HepG2 (cell line): ENCODE data around the gene RBFOX1. TPM values are rescaled to one million over a fixed set of nuclear protein-coding genes. Genes with fewer than 3 reads are reported as not detected.

Source experiments
- ATAC-seq: fragments of 200-7000 bp; cut with Tn5 transposase; 3 replicates; pipeline ENCODE4 v1.9.1; 2020; ENCODE audit warnings: mild to moderate bottlenecking, moderate library complexity
- BruUV-seq: library from RNA; stranded (reverse); fragments of 400-500 nt; replicated peaks from 2 replicates; lab custom pipeline; 2021; lab: Mats Ljungman, UMichigan
- CTCF ChIA-PET: fragments of 300-600 bp; formaldehyde crosslinking; extraction: SDS; loops from one replicate; lab custom pipeline; 2021; ENCODE audit warnings: low total read pairs, inconsistent platforms, low intra/inter-chr PET ratio; lab: Yijun Ruan, JAX
- POLR2A ChIA-PET: fragments of 350-600 bp; sonication (Branson Sonifier 250); formaldehyde crosslinking; loops from one replicate; lab custom pipeline; 2020; ENCODE audit warnings: antibody characterized with exemption, inconsistent platforms; lab: Yijun Ruan, JAX
- DNase-seq: peaks from one replicate; pipeline ENCODE4 v3.0.0-alpha.2; 2015; ENCODE audit warnings: low spot score
- FAIRE-seq: peaks from 3 replicates; lab custom pipeline; 2011; peaks lifted over from hg19 to GRCh38; lab: Jason Lieb, UNC
- H2AFZ ChIP-seq: one replicate; pipeline ENCODE4 v1.6.1; 2011; ENCODE audit warnings: low read length, inconsistent platforms
- H3K27ac ChIP-seq: fragments of 300-600 bp; 3 replicates; pipeline ENCODE4 v1.8.0; 2011; ENCODE audit warnings: mixed run types, mild to moderate bottlenecking, mixed read lengths, low read length, inconsistent platforms; ENCODE audit not compliant: insufficient read depth; ENCODE audit errors: extremely low read length
- H3K27me3 ChIP-seq, 2 experiments: fragments of 200-600 bp in 1 of 2; 2 replicates in 1 of 2; 3 replicates in 1 of 2; pipeline versions ENCODE4 v1.6.0 to v1.8.0; 2011; ENCODE audit warnings: low read length in 2 of 2, mild to moderate bottlenecking in 2 of 2, moderate library complexity in 2 of 2, inconsistent platforms in 1 of 2; ENCODE audit not compliant: insufficient read depth in 2 of 2, control insufficient read depth in 1 of 2
- H3K36me3 ChIP-seq, 2 experiments: fragments of 200-600 bp in 1 of 2; replicated peaks in 1 of 2; 2 replicates in 1 of 2; 3 replicates in 1 of 2; pipeline versions ENCODE4 v1.5.1 to v1.8.0; 2011; ENCODE audit warnings: low read length in 2 of 2, inconsistent platforms in 1 of 2; ENCODE audit not compliant: insufficient read depth in 2 of 2, control insufficient read depth in 1 of 2
- H3K4me1 ChIP-seq: 2 replicates; pipeline ENCODE4 v1.5.1; 2012; ENCODE audit warnings: low read length, inconsistent platforms; ENCODE audit not compliant: insufficient read depth
- H3K4me2 ChIP-seq: 2 replicates; pipeline ENCODE4 v1.6.0; 2011; ENCODE audit warnings: low read depth, low read length, inconsistent platforms
- H3K4me3 ChIP-seq, 3 experiments: fragments of 200-600 bp in 1 of 3; sonication (generic), shearing (Covaris generic) in 1 of 3; replicated peaks in 1 of 3; 2 replicates each; pipeline ENCODE4 v1.5.1; 2011 to 2016; ENCODE audit warnings: low read length in 3 of 3, inconsistent platforms in 2 of 3, low read depth in 2 of 3, mild to moderate bottlenecking in 2 of 3, control low read depth in 1 of 3, mixed read lengths in 1 of 3; ENCODE audit not compliant: insufficient read depth in 1 of 3
- H3K79me2 ChIP-seq: one replicate; pipeline ENCODE4 v1.6.1; 2011; ENCODE audit warnings: low read length, inconsistent platforms; ENCODE audit not compliant: insufficient read depth
- H3K9ac ChIP-seq: 2 replicates; pipeline ENCODE4 v1.6.0; 2011; ENCODE audit warnings: mild to moderate bottlenecking, low read depth, low read length, inconsistent platforms; ENCODE audit not compliant: insufficient read depth
- H3K9me3 ChIP-seq: 2 replicates; pipeline ENCODE4 v1.5.1; 2012; ENCODE audit warnings: mild to moderate bottlenecking, low read length
- H4K20me1 ChIP-seq: 2 replicates; pipeline ENCODE4 v1.6.0; 2011; ENCODE audit warnings: inconsistent platforms, mild to moderate bottlenecking, low read length, moderate library complexity; ENCODE audit not compliant: insufficient read depth
- ETS1 ChIP-seq: sonication (generic); formaldehyde crosslinking; IDR thresholded peaks from 2 replicates; pipeline ENCODE4 v1.4.0; 2020; ENCODE audit warnings: missing genetic modification reagents
- MYNN ChIP-seq: sonication (generic); formaldehyde crosslinking; IDR thresholded peaks from 2 replicates; pipeline ENCODE4 v1.4.0; 2020; ENCODE audit warnings: mild to moderate bottlenecking, low read depth, missing genetic modification reagents
- SMAD1 ChIP-seq: sonication (generic); formaldehyde crosslinking; IDR thresholded peaks from 2 replicates; pipeline ENCODE4 v1.4.0; 2020; ENCODE audit warnings: missing genetic modification reagents, low read depth, mild to moderate bottlenecking, borderline replicate concordance
- USF2 ChIP-seq, 2 experiments: sonication (generic) in 1 of 2; formaldehyde crosslinking in 1 of 2; IDR thresholded peaks; 2 replicates each; pipeline versions ENCODE4 v1.5.1 to v1.6.1; 2011 to 2020; ENCODE audit warnings: borderline replicate concordance in 1 of 2, low read depth in 1 of 2, low read length in 1 of 2, mild to moderate bottlenecking in 1 of 2, missing genetic modification reagents in 1 of 2, moderate library complexity in 1 of 2
- ZNF816 ChIP-seq: sonication (generic); formaldehyde crosslinking; IDR thresholded peaks from 2 replicates; pipeline ENCODE4 v1.8.0; 2022; ENCODE audit warnings: missing genetic modification reagents, mild to moderate bottlenecking, borderline replicate concordance
- WGBS: methylation state at CpG from one replicate; pipeline ENCODE4 v1.1.6; 2017; ENCODE audit warnings: low lambda C conversion rate; 5-methylcytosine and 5-hydroxymethylcytosine counted together
- in situ Hi-C: cut with HindIII; loops from 2 replicates; pipeline ENCODE4 v1.10.0; 2017; ENCODE audit warnings: low pct_unique_long_range_greater_than_20kb; ENCODE audit not compliant: extremely low pct_ligation_motif_present
- intact Hi-C: fragments of 100-400 bp; cut with micrococcal nuclease; formaldehyde crosslinking; loops from one replicate; pipeline ENCODE4 v1.10.0; 2022; ENCODE audit not compliant: unreplicated experiment
- polyA plus RNA-seq, 8 experiments: library from polyadenylated mRNA; depleted of rRNA in 3 of 8; stranded (reverse) in 7 of 8; unstranded in 1 of 8; fragments of >200 nt; fragmentation: Illumina TruSeq in 4 of 8; extraction: Trizol in 4 of 8; gene quantifications; 2 replicates each; pipeline versions ENCODE4 v1.2.1 to v1.2.3, GENCODE V29; 2011 to 2016; ENCODE audit warnings: low read depth in 4 of 8, missing spikeins in 1 of 8, mixed read lengths in 1 of 8; ENCODE audit not compliant: insufficient read depth in 1 of 8
- total RNA-seq, 5 experiments: library from RNA; depleted of rRNA; stranded (reverse); fragments of >200 nt; fragmentation: Illumina TruSeq; extraction: Trizol; gene quantifications; 2 replicates each; pipeline ENCODE4 v1.2.3, GENCODE V29; 2016; ENCODE audit warnings: low read depth in 1 of 5
- TF ChIP-seq, protein P1 (sequence below): sonication (generic); formaldehyde crosslinking; IDR thresholded peaks from 2 replicates; pipeline ENCODE4 v1.5.1; 2020; ENCODE audit warnings: missing genetic modification reagents, mild to moderate bottlenecking, borderline replicate concordance
- TF ChIP-seq, protein P2 (sequence below): sonication (generic); formaldehyde crosslinking; conservative IDR thresholded peaks from 2 replicates; pipeline ENCODE4 v1.8.0; 2022; ENCODE audit warnings: mild to moderate bottlenecking, moderate library complexity, missing genetic modification reagents
- TF ChIP-seq, protein P3 (sequence below): sonication (generic); formaldehyde crosslinking; IDR thresholded peaks from 2 replicates; pipeline ENCODE4 v1.9.0; 2021; ENCODE audit warnings: missing genetic modification reagents, mild to moderate bottlenecking, borderline replicate concordance

The RBFOX1 gene
- total and polyA plus RNA-seq, 2 of the 13 experiments (the other 11 are each of a cell fraction or from before 2014, with no cell fraction given) = not detected

DNA sequence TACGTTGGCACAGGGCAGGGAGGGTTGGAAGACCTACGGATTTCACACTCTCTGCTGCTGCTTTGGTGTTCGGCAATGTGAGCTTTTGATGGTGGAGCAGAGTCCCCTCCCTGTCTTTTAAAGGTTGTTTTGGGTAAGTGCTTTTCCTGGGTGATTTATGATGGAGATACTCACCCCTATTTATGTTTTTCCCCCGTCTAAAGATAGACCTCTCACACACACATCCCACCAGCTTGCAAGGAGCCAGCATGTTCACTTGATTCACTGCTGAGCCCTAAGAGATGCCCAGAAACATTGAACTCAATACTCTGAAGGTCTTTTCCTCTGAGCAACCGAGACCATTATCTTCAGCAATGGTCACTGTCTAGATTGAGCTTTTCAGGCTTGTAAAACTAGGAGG is 8.3 kb downstream of the RBFOX1 start:
- Histone ChIP-seq H3K4me1 (no peaks in the 10 kb centered on the region), H3K4me3 (no peak overlapping the region), H3K9ac (no peak overlapping the region), H3K4me2 (no peak overlapping the region), H3K36me3 (no peaks in the 10 kb centered on the region), H3K27me3 (peaks cover 0 to 7% of the 10 kb centered on the region in 2 experiments; a peak in 1 of 5 replicates), H3K79me2 (no peaks in the 10 kb centered on the region), H2AFZ (no peak overlapping the region)
- in situ Hi-C loops = no loop called here
- no peak for DNase-seq
- intact Hi-C loops = no loop called here
- no peak for ATAC-seq
- CTCF ChIA-PET = no interaction called here
- no peak for TF ChIP-seq MYNN
- TF ChIP-seq, all 625 proteins: peak for 0
- no peak for FAIRE-seq
- Histone ChIP-seq H3K9me3 (no peaks in the 10 kb centered on the region), H3K27ac (no peak overlapping the region), H4K20me1 (no peaks in the 10 kb centered on the region)
- BruUV-seq = no TSS peak
- POLR2A ChIA-PET = no interaction called here
- WGBS = 0% methylated on average over 5 of the region's 5 CpGs

- Histone ChIP-seq H3K79me2 (no peaks in the 10 kb centered on the region), H3K27ac (no peak overlapping the region), H2AFZ (no peak overlapping the region), H3K4me1 (no peaks in the 10 kb centered on the region), H4K20me1 (no peaks in the 10 kb centered on the region), H3K36me3 (no peaks in the 10 kb centered on the region), H3K4me2 (no peak overlapping the region), H3K9ac (no peak overlapping the region), H3K27me3 (peaks cover 0 to 7% of the 10 kb centered on the region in 2 experiments; a peak in 1 of 5 replicates), H3K9me3 (no peaks in the 10 kb centered on the region), H3K4me3 (no peak overlapping the region)
- no TSS peak for BruUV-seq
- no peak for ATAC-seq
- DNase-seq = no peak
- ChIA-PET POLR2A (no interaction called here), CTCF (no interaction called here)
- in situ Hi-C loops (no loop called here), intact Hi-C loops (no loop called here)
- WGBS = 3% methylated on average over 4 of the region's 4 CpGs
- FAIRE-seq = no peak
- TF ChIP-seq, protein P1, sequence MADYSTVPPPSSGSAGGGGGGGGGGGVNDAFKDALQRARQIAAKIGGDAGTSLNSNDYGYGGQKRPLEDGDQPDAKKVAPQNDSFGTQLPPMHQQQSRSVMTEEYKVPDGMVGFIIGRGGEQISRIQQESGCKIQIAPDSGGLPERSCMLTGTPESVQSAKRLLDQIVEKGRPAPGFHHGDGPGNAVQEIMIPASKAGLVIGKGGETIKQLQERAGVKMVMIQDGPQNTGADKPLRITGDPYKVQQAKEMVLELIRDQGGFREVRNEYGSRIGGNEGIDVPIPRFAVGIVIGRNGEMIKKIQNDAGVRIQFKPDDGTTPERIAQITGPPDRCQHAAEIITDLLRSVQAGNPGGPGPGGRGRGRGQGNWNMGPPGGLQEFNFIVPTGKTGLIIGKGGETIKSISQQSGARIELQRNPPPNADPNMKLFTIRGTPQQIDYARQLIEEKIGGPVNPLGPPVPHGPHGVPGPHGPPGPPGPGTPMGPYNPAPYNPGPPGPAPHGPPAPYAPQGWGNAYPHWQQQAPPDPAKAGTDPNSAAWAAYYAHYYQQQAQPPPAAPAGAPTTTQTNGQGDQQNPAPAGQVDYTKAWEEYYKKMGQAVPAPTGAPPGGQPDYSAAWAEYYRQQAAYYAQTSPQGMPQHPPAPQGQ (CRISPR knock-in tag) = no peak
- TF ChIP-seq SMAD1 (CRISPR knock-in tag) (no peak), USF2 (IDR thresholded peaks at IDR 0.05; ENCODE audit: low read depth, low read length) (no peak), USF2 (CRISPR knock-in tag; IDR thresholded peaks at IDR 0.05; ENCODE audit: borderline replicate concordance) (no peak), ZNF816 (CRISPR knock-in tag) (no peak), ETS1 (no peak)
- TF ChIP-seq, protein P2, sequence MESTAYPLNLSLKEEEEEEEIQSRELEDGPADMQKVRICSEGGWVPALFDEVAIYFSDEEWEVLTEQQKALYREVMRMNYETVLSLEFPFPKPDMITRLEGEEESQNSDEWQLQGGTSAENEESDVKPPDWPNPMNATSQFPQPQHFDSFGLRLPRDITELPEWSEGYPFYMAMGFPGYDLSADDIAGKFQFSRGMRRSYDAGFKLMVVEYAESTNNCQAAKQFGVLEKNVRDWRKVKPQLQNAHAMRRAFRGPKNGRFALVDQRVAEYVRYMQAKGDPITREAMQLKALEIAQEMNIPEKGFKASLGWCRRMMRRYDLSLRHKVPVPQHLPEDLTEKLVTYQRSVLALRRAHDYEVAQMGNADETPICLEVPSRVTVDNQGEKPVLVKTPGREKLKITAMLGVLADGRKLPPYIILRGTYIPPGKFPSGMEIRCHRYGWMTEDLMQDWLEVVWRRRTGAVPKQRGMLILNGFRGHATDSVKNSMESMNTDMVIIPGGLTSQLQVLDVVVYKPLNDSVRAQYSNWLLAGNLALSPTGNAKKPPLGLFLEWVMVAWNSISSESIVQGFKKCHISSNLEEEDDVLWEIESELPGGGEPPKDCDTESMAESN (CRISPR knock-in tag) = no peak
- TF ChIP-seq, protein P3, sequence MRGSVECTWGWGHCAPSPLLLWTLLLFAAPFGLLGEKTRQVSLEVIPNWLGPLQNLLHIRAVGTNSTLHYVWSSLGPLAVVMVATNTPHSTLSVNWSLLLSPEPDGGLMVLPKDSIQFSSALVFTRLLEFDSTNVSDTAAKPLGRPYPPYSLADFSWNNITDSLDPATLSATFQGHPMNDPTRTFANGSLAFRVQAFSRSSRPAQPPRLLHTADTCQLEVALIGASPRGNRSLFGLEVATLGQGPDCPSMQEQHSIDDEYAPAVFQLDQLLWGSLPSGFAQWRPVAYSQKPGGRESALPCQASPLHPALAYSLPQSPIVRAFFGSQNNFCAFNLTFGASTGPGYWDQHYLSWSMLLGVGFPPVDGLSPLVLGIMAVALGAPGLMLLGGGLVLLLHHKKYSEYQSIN (CRISPR knock-in tag) = no peak
Observed at GRCh38 chr16:7342598-7342997, 10.0 kb downstream of the RBFOX1 start.
